HEK293 (cell line): ENCODE measurements around the gene BATF3.

Source experiments
- CTCF ChIA-PET: fragments of 350-600 bp; formaldehyde crosslinking; extraction: SDS; loops from one replicate; lab custom pipeline; 2021; ENCODE audit warnings: antibody characterized with exemption; lab: Yijun Ruan, JAX
- POLR2A ChIA-PET: fragments of 300-600 bp; formaldehyde crosslinking; extraction: SDS; loops from one replicate; lab custom pipeline; 2020; ENCODE audit warnings: antibody characterized with exemption, inconsistent platforms; lab: Yijun Ruan, JAX
- H3K27ac ChIP-seq: fragments of 200-500 bp; sonication (Bioruptor generic); 2 replicates; pipeline ENCODE4 v1.5.1; 2014; ENCODE audit warnings: low read depth, low read length, control low read depth, inconsistent platforms; ENCODE audit errors: extremely low read depth
- H3K36me3 ChIP-seq, 2 experiments: fragments of 200-500 bp in 1 of 2; sonication (Bioruptor generic) in 1 of 2; 1 replicate in 1 of 2; 2 replicates in 1 of 2; pipeline ENCODE4 v1.5.1; 2014 to 2017; ENCODE audit warnings: inconsistent platforms in 2 of 2, low read length in 2 of 2; ENCODE audit not compliant: control insufficient read depth in 2 of 2, insufficient read depth in 1 of 2
- H3K4me1 ChIP-seq: fragments of 200-500 bp; sonication (Bioruptor generic); 2 replicates; pipeline ENCODE4 v1.5.1; 2014; ENCODE audit warnings: mild to moderate bottlenecking, low read length, inconsistent platforms; ENCODE audit not compliant: control insufficient read depth, insufficient read depth
- H3K4me3 ChIP-seq: 2 replicates; pipeline ENCODE4 v1.5.1; 2011; ENCODE audit warnings: low read depth, mild to moderate bottlenecking, control low read depth, low read length, moderate library complexity
- H3K9me3 ChIP-seq: fragments of 200-500 bp; sonication (Bioruptor generic); 2 replicates; pipeline ENCODE4 v1.5.1; 2014; ENCODE audit warnings: low read depth, low read length, inconsistent platforms; ENCODE audit not compliant: control insufficient read depth, insufficient read depth
- EGR2 ChIP-seq: fragments of 450-650 bp; formaldehyde crosslinking; IDR thresholded peaks from 2 replicates; pipeline ENCODE4 v1.5.1; 2016; ENCODE audit warnings: low read depth, missing biosample characterization, missing genetic modification characterization
- GLIS1 ChIP-seq: fragments of 450-650 bp; formaldehyde crosslinking; IDR thresholded peaks from 2 replicates; pipeline ENCODE4 v1.5.1; 2016; ENCODE audit warnings: missing biosample characterization, missing genetic modification characterization
- IKZF3 ChIP-seq: fragments of 450-650 bp; IDR thresholded peaks from 2 replicates; pipeline ENCODE4 v1.5.0; 2018; ENCODE audit warnings: missing biosample characterization, mild to moderate bottlenecking, missing genetic modification characterization, moderate library complexity
- KLF8 ChIP-seq: fragments of 450-650 bp; formaldehyde crosslinking; IDR thresholded peaks from 2 replicates; pipeline ENCODE4 v1.5.1; 2016; ENCODE audit warnings: missing biosample characterization, missing genetic modification characterization
- OSR2 ChIP-seq: fragments of 450-650 bp; formaldehyde crosslinking; IDR thresholded peaks from 2 replicates; pipeline ENCODE4 v1.5.1; 2016; ENCODE audit warnings: missing biosample characterization, missing genetic modification characterization
- SP7 ChIP-seq: fragments of 450-650 bp; formaldehyde crosslinking; IDR thresholded peaks from 2 replicates; pipeline ENCODE4 v1.5.1; 2016; ENCODE audit warnings: missing biosample characterization, missing genetic modification characterization
- TSHZ1 ChIP-seq: fragments of 450-650 bp; formaldehyde crosslinking; IDR thresholded peaks from 2 replicates; pipeline ENCODE4 v1.5.1; 2016; ENCODE audit warnings: missing biosample characterization, missing genetic modification characterization, borderline replicate concordance
- ZBTB17 ChIP-seq: fragments of 450-650 bp; formaldehyde crosslinking; IDR thresholded peaks from 2 replicates; pipeline ENCODE4 v1.5.1; 2016; ENCODE audit warnings: missing biosample characterization, missing genetic modification characterization
- ZBTB48 ChIP-seq: fragments of 450-650 bp; formaldehyde crosslinking; IDR thresholded peaks from 2 replicates; pipeline ENCODE4 v1.5.1; 2016; ENCODE audit warnings: missing biosample characterization, missing genetic modification characterization
- ZBTB8A ChIP-seq: fragments of 450-650 bp; formaldehyde crosslinking; IDR thresholded peaks from 2 replicates; pipeline ENCODE4 v1.5.1; 2016; ENCODE audit warnings: missing biosample characterization, missing genetic modification characterization
- ZFP69B ChIP-seq: fragments of 450-650 bp; formaldehyde crosslinking; IDR thresholded peaks from 2 replicates; pipeline ENCODE4 v1.5.1; 2016; ENCODE audit warnings: missing biosample characterization, missing genetic modification characterization
- ZIC2 ChIP-seq: fragments of 450-650 bp; formaldehyde crosslinking; IDR thresholded peaks from 2 replicates; pipeline ENCODE4 v1.5.1; 2016; ENCODE audit warnings: missing biosample characterization, missing genetic modification characterization
- ZNF274 ChIP-seq, 2 experiments: fragments of 200-500 bp in 1 of 2; fragments of 450-650 bp in 1 of 2; sonication (Bioruptor generic) in 1 of 2; formaldehyde crosslinking in 1 of 2; IDR thresholded peaks; 2 replicates each; pipeline versions ENCODE4 v1.5.1 to v1.6.1; 2014 to 2016; ENCODE audit warnings: borderline replicate concordance in 1 of 2, inconsistent platforms in 1 of 2, low read length in 1 of 2, missing biosample characterization in 1 of 2, missing genetic modification characterization in 1 of 2
- ZNF362 ChIP-seq: fragments of 450-650 bp; formaldehyde crosslinking; IDR thresholded peaks from 2 replicates; pipeline ENCODE4 v1.5.1; 2016; ENCODE audit warnings: missing biosample characterization, missing genetic modification characterization
- ZNF37A ChIP-seq: fragments of 450-650 bp; IDR thresholded peaks from 2 replicates; pipeline ENCODE4 v1.5.1; 2018; ENCODE audit warnings: missing biosample characterization, missing genetic modification characterization
- ZNF398 ChIP-seq: fragments of 450-650 bp; formaldehyde crosslinking; IDR thresholded peaks from 2 replicates; pipeline ENCODE4 v1.5.1; 2017; ENCODE audit warnings: missing biosample characterization, missing genetic modification characterization
- ZNF501 ChIP-seq: fragments of 450-650 bp; formaldehyde crosslinking; IDR thresholded peaks from 2 replicates; pipeline ENCODE4 v1.5.1; 2016; ENCODE audit warnings: missing biosample characterization, missing genetic modification characterization
- ZNF560 ChIP-seq: fragments of 450-650 bp; formaldehyde crosslinking; IDR thresholded peaks from 2 replicates; pipeline ENCODE4 v1.5.1; 2017; ENCODE audit warnings: missing biosample characterization, missing genetic modification characterization, borderline replicate concordance
- ZNF600 ChIP-seq: fragments of 450-650 bp; formaldehyde crosslinking; IDR thresholded peaks from 2 replicates; pipeline ENCODE4 v1.5.1; 2016; ENCODE audit warnings: missing biosample characterization, missing genetic modification characterization
- ZNF692 ChIP-seq: fragments of 450-650 bp; formaldehyde crosslinking; IDR thresholded peaks from 2 replicates; pipeline ENCODE4 v1.5.1; 2016; ENCODE audit warnings: missing biosample characterization, missing genetic modification characterization
- ZNF76 ChIP-seq: fragments of 450-650 bp; formaldehyde crosslinking; IDR thresholded peaks from 2 replicates; pipeline ENCODE4; 2016; ENCODE audit warnings: low read depth, missing biosample characterization, missing genetic modification characterization, borderline replicate concordance
- ZXDB ChIP-seq: fragments of 450-650 bp; formaldehyde crosslinking; IDR thresholded peaks from 2 replicates; pipeline ENCODE4 v1.5.1; 2016; ENCODE audit warnings: missing biosample characterization, missing genetic modification characterization

BATF3 gene

GRCh38 chr1:212675675-212676074 is 24.0 kb downstream of the BATF3 start:
- TF ChIP-seq ZNF362 (tag by site-specific recombination) (0 out of 2 replicates have a peak, but pooled peaks have one; percentile 27), ZNF501 (no peak)
- peaks cover 8% of the 10 kb centered on the region; the same call in 1 of the 2 replicates for H3K4me1 ChIP-seq
- no peaks in the 10 kb centered on the region for H3K9me3 ChIP-seq
- H3K4me3 ChIP-seq = no peak overlapping the region
- POLR2A ChIA-PET = no interaction called here
- CTCF ChIA-PET = no interaction called here
- H3K27ac ChIP-seq = no peak overlapping the region
- H3K36me3 ChIP-seq = no peaks in the 10 kb centered on the region

- ChIA-PET POLR2A (interaction anchor here (1.3 kb wide), 1 partner anchor 66 kb away, joined by 8 read pairs; the partner anchor contains the start of gene ATF3), CTCF (interaction anchor here (0.6 to 1.6 kb wide), 3 partner anchors 10 to 446 kb away, joined by 3 to 5 read pairs (median 4); no protein-coding TSS in a partner anchor)
- Histone ChIP-seq H3K4me1 (peaks cover 8% of the 10 kb centered on the region; the same call in 1 of the 2 replicates), H3K9me3 (no peaks in the 10 kb centered on the region), H3K4me3 (no peak overlapping the region), H3K36me3 (no peaks in the 10 kb centered on the region)
- TF ChIP-seq IKZF3 (no peak), ZBTB8A (tag by site-specific recombination) (no peak), ZNF274 (IDR thresholded peaks at IDR 0.05; ENCODE audit: low read length) (no peak), ZNF274 (tag by site-specific recombination; IDR thresholded peaks at IDR 0.05; ENCODE audit: borderline replicate concordance) (no peak)
- TF ChIP-seq, all 188 proteins: peak for 0
- no peak overlapping the region for H3K27ac ChIP-seq
Observed at GRCh38 chr1:212674872-212675271, 24.8 kb downstream of the BATF3 start.

- no peaks in the 10 kb centered on the region for H3K36me3 ChIP-seq
- H3K9me3 ChIP-seq = no peaks in the 10 kb centered on the region
- H3K4me1 ChIP-seq = peaks cover 11% of the 10 kb centered on the region; the same call in 1 of the 2 replicates
- H3K27ac ChIP-seq = no peak overlapping the region
- CTCF ChIA-PET = interaction anchor here (0.6 to 1.6 kb wide), 6 partner anchors 40 to 343 kb away, joined by 3 to 7 read pairs (median 4); no protein-coding TSS in a partner anchor
- H3K4me3 ChIP-seq = no peak overlapping the region
- POLR2A ChIA-PET = interaction anchor here (1.2 kb wide), 1 partner anchor 63 kb away, joined by 5 read pairs; the partner anchor contains the start of gene ATF3
- TF ChIP-seq ZNF560 (tag by site-specific recombination) = no peak
- peak; percentile 69 for TF ChIP-seq ZNF692 (tag by site-specific recombination)
- TF ChIP-seq TSHZ1 (tag by site-specific recombination) = peak; percentile 8; the same call in 1 of the 2 replicates
- TF ChIP-seq ZBTB17 (tag by site-specific recombination) = peak; percentile 73
- TF ChIP-seq ZIC2 (tag by site-specific recombination) = peak; percentile 15; the same call in 1 of the 2 replicates
- peak; percentile 87 for TF ChIP-seq GLIS1
- peak; percentile 87 for TF ChIP-seq SP7
- no peak for TF ChIP-seq ZNF37A (tag by site-specific recombination)
- TF ChIP-seq ZNF76 (tag by site-specific recombination) = no peak
- peak; percentile 50; the same call in 1 of the 2 replicates for TF ChIP-seq ZNF600
- no peak; the same call in 1 of the 2 replicates for TF ChIP-seq ZBTB48 (tag by site-specific recombination)
- TF ChIP-seq KLF8 (tag by site-specific recombination) = peak; percentile 36; the same call in 1 of the 2 replicates
- peak; percentile 85 for TF ChIP-seq ZNF398
- 0 out of 2 replicates have a peak, but pooled peaks have one; percentile 34 for TF ChIP-seq ZFP69B (tag by site-specific recombination)
- TF ChIP-seq EGR2 = peak; percentile 98
- TF ChIP-seq ZXDB (tag by site-specific recombination) = 0 out of 2 replicates have a peak, but pooled peaks have one; percentile 57
- peak; percentile 55 for TF ChIP-seq OSR2 (tag by site-specific recombination)
Observed at GRCh38 chr1:212671342-212672031, 28.2 kb downstream of the BATF3 start.
